Fibroblast of skin of back (primary cell): ENCODE data around the gene FAM171A1.
"Not testable (repeated sequence)": the region's sequence is repeated elsewhere in the genome, so short reads cannot be mapped to it uniquely, and the experiment has no call there.

ENCODE experiments used
- DNase-seq: peaks from one replicate; pipeline ENCODE4 v3.0.0-alpha.2; 2013

FAM171A1 gene

DNA sequence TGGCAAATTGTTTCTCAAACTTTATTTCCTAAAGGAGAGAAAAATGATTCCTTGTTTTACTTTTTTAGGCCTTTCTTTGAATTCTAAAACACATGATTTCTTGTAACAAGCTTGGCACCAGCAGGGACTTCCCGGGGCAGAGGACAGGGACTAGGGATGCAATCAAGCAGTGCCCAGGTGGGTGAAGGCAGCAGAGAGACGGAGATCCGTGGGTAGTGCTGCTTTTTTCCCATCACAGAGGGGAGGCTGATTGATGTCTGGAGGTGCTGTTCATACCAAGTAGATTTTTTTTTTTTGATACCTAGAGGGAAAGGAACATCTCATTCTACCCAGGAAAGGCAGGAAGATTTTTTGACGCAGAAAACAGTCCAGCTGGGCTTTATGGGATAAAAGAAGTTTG is 91.9 kb downstream of the FAM171A1 start:
- no peak for DNase-seq

DNA sequence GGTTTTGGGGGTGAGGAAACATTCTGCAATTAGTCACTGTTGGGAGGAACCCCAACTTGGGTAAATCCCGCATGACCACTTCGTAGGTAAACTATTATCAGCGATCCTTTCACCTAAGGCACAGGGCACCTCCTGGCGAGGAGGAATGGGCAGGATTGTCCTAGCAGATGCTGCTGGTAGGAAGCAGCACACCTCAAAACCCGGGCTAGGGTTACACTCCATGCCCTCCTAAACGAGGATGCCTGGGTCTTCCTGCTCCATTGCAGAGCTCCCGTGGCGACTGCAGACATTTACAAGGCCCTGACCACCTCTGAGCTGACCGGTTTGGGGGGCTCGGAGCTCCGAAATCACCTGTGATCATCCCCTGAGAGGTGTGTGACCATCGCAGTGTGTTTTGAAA is 92.3 kb downstream of the FAM171A1 start:
- no peak for DNase-seq

DNA sequence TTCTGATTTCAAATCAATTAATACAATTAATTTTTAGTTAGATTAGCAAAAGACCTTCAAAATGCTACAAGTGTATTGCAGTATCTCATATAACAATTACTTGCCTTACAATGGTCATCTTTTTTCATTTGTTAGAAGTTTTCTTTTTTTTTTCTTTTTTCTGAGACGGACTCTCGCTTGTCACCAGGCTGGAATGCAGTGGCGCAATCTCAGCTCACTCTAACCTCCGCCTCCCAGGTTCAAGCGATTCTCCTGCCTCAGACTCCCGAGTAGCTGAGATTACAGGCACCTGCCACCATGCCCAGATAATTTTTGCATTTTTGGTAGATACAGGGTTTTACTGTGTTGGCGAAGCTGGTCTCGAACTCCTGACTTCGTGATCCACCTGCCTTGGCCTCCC is 95.0 kb downstream of the FAM171A1 start:
- not testable (repeated sequence) for DNase-seq

DNA sequence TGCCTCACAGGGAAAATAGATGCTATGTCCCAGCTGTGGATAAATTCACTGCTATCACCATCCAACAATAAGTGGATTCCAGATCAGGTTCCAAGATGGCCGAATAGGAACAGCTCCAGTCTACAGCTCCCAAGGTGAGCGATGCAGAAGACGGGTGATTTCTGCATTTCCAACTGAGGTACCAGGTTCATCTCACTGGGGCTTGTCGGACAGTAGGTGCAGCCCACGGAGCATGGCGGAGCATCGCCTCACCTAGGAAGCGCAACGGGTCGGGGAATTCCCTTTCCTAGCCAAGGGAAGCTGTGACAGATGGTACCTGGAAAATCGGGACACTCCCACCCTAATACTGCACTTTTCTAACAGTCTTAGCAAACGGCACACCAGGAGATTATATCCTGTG is 101.3 kb downstream of the FAM171A1 start:
- DNase-seq = not testable (repeated sequence)

DNA sequence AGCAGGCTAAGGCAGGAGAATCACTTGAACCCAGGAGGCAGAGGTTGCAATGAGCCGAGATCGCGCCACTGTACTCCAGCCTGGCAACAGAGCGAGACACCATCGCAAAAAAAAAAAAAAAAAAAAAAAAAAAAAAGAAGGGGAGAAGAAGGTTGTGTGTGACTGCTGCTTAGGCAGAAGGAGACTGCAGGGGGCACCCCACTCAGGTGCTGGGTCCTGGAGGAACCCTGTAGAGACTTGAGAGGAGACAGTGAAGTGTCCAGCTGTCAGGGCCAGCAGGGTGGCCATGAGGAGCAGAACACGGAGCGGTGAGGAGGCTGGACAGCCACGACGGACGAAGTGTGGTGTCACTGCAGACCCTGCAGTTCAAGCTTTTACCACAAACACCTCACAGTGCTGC is 103.6 kb downstream of the FAM171A1 start:
- no peak for DNase-seq

DNA sequence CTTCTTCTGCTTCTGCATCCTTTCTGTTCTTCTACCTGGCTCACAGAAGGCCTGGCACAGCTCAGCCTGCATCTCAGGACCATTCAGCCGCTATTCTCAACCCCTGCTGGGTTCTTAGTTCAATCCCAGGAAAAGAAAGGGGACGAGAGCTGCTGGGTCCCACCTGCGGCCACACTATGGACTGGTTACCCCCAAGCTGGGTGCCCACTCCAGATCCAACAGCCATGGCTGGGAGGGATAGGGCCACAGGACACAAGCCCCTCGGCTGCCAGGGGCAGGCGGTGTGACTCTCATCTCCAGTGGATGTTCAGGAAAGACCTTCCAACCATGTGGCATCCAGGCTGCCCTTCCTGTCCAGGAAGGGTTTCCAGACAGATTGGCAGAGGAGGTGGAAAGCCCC is 105.0 kb downstream of the FAM171A1 start:
- DNase-seq = no peak

DNA sequence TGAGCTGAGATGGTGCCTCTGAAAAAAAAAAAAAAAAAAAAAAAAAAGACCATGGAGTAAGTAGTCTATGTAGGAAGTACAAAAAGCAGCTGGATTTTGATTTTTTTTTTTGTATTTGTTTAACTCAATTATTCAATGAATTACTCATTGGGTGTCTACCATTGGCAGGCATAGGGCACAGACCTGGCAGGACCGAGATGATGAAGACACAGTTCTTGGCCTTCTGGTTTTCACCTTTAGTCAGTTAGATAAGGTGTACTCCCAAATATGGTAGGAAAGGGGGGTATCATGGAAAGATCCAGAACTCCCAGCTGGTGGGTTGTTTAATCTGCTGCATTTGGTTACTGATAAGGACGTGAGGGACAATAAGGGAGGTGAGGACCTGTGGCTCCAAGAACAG is 105.5 kb downstream of the FAM171A1 start:
- no peak for DNase-seq

DNA sequence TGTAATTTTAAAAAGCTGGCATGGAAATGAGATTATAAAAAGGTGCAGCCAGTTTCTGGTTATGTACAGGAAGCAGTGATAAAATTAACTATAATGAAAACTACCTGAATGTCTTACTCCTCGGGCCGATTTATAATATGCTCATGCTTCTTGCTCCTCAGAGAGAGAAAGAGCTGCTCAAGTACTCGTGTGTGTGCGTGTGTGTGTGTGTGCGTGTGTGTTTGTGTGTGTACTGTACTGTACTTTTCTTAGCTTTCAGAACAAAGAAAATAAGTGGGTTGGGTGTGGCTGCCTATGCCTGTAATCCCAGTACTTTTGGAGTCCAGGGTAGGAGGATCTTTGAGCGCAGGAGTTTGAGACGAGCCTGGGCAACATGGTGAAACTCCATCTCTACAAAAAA is 106.0 kb downstream of the FAM171A1 start:
- no peak for DNase-seq

DNA sequence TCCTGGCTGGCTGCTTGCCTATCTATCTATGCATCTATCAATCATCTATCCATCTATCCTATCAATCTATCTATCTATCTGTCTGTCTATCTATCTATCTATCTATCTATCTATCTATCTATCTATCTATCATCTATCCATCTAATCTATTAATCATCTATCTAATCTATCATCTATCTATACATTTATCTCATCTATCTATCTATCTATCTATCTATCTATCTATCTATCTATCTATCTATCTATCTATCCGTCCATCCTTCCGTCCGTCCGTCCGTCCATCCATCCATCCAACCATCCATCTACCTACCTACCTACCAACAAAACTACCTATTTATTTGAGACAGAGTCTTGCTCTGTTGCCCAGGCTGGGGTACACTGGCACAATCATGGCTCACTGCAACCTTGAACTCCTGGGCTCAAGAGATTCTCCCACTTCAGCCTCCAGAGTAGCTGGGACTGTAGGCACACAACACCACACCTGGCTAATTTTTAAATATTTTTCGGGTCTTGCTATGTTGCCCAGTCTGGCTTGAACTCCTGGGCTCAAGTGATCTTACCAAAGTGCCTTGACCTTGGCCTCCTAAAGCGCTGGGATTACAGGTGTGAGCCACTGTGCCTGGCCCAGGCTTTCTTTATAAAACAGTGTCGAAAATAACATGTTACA is 107.3 kb downstream of the FAM171A1 start:
- DNase-seq = no peak

DNA sequence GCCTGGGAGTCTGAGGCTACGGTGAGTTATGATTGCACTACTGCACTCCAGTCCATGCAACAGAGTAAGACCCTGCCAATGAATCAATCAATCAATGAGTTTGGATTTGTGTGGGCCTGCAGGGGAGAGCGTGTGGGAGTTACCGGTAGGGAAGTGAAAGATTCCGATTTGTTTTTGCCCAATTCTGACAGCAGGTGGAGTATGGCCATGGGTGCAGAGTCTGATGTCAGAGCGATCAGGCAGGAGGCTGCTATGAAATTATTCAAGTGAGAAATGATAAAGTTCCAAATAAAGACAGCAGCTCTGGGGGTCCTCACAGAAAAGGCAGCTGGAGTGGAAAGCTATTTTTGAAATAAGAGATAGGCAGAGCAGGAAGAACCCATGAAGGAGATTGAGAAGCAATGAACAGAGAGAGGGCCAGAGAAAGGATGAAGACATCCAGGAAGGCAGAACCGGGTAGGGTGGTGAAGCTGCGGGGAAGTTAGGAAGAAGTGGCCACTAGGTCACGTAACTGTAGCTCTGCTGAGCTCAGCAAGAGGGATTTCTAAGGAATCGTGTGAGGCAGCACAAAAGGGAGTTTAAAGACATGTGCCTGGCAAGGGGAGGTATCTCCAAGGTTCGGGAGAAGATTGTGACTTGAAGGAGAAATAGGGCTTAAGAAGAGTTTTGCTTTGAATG is 108.9 kb downstream of the FAM171A1 start:
- DNase-seq = peak; percentile 20

DNA sequence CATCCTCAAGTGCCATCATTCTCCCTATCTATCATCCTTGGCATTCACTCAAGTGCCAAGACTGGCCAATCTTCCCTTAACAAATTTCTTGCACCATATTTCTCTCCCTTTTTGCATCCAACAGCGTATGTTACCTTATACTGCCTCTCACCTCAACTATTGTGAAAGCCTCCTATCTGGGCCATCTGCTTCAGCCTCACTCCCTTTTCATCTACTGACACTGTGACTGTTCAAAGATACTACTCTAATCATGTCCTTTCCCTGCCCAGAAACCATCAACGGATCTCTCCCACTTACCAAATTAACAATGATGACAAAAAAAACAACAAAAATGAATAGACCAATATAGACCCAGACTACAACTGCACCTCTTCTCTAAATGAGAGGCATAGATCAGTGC is 112.0 kb downstream of the FAM171A1 start:
- no peak for DNase-seq

DNA sequence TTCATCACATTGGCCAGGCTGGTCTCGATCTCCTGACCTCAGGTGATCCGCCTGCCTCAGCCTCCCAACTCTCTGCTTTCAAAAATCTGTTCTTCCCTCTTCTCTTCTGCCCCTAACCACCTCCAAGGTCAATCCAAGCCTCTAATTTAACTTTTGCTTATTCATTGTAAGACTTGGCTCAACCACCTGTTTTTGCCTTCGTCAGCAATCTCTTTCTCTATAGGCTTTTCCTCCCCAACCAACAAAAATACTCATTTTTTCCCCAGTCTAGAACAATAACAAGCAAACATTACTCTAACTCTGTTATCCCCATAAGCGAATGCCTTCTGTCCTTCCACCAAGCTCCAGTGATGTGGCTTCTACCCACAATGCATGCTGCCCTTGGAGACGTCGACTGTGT is 112.8 kb downstream of the FAM171A1 start:
- no peak for DNase-seq

DNA sequence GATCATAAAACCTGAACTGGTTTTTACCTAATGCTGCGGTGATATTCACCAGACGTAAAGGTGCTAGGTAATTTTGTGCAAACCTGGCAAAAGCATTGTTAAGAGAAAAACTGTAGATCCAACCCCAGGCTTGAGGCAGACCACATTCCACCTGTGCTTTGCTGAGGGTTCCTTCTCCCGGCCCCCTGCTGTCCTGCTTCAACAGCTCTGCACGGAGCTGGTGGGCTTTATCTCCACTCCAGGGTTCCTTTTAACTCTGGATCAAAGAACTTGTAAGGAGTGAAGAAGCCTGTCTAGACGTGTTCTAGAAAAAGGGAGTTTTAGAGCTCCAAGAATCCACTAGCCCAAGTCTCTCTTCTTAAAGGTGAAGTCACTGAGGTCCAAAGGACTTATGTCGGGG is 115.1 kb downstream of the FAM171A1 start:
- no peak for DNase-seq

DNA sequence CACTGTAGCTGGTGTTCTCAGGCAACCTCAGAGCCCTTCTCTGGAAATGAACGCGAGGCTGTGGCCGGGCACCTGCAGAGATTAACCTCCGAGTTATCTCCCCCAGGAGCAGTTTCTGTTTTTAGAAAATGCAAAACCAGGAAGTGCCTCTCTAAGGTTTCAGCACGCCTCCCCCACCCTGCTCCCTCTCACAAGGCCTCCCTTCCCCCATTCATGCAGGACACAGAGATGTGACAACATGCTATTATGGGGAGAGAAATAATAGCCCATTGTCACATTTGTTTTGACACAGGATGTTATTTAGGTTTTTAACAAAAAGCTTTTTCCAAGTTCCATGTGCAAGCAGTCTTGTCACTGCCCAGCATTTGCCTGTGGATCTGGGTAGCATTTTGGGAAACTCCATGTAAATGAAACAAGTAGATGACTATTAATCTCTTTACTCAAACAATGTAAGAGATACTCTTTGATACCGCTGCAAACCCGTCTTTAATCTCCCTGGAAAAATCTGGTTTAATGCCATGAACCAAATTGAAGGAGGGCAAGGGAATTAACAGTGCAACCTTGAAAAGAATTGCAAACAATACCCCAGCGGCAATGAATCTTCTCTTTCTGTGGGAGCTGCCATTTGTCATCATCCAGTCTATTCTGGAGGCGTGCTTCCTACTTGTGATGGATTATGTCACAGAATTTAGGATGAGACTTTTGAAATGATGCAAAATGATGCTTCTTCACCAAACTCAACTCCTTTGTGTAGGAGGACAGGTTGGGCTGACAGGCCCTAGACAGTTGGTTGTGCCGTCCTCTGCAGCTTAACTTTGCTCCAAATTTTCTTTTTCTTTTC is 116.1 kb downstream of the FAM171A1 start:
- DNase-seq = no peak

DNA sequence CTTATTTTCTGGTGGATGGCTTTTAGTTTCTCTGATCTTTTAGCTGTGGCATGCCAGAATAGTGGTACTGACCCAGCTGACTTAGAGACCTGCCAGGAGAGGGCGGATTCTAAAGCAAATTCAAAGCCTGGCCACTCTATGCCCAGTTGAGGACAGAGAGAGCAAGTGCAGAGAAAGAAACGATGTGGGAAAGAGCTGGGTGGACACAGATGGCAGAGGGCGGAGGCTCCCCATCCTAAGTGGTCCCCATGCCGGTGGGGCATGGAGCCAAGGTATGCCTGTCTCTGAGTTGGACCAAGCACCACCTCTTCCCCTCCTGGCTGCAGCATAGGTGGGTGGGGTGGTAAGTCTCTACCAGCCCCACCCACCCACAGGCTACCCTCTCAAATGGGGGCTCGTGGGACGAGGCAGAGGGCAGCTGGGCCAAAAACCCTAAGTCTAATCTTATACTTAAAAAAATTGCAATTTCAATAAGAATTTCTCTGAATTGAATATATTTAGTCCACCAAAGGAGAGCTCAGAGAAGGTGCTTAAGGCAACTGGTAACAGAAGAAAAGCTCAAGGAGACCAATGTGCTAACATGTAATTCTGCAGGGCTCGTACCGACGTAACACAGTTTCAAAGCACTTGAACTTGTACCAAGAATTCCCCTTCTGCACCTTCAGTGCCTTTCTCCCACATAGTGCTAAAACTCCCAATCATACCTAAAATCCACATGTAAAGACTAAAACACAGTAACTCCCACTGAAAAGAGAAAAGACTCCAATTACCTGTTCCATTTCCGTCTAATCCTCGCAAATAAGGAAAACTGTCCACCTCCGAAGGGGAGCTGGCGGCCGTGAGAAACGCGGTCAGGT is 116.9 kb downstream of the FAM171A1 start:
- no peak for DNase-seq

DNA sequence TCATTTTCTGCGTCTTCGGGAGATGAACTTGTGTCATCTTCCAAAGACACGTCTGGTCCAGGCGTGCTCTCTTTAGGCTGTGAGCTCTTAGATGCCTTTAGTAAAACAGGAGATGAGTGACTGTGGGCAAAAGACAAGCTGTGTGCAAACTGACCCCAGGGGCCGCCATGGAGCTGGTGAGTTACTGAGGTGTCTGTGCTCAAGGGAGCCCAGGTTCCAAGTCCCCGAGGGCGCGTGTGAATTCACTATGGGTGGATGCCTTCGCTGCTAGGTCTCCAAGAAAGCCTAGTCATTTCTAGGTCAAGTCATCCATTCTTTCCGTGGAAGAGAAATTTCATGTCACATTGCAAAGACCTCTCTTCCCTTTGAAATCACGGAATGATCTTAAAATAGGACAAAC is 118.7 kb downstream of the FAM171A1 start:
- no peak for DNase-seq

DNA sequence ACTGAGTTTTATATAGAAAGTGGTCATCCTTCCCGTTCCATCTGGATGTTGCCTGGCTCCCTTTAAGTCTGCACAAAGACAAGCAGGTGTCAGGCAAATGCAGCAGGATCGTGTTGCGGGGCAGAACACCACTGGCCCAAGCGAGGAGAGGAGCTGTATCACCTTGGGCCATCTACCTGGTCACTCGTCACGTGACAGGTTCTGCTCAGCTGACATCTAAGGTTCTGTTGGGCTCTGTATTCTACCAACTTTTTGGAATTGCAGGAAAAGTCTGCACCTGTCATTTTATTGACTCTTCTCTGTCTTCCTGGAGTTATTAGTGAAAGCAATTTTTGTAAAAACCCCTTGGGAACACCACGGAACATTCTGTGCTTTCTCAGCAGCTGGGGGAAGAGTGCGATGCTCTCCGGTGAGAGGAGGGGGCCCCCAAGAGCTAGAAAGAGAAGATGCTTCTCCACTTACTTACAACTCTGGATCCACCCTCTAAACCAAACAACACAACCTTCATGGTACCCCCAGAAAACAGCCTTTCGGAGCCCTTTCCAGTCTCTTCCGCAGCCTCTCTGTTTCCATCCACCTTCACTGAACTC is 119.2 kb downstream of the FAM171A1 start:
- no peak for DNase-seq

DNA sequence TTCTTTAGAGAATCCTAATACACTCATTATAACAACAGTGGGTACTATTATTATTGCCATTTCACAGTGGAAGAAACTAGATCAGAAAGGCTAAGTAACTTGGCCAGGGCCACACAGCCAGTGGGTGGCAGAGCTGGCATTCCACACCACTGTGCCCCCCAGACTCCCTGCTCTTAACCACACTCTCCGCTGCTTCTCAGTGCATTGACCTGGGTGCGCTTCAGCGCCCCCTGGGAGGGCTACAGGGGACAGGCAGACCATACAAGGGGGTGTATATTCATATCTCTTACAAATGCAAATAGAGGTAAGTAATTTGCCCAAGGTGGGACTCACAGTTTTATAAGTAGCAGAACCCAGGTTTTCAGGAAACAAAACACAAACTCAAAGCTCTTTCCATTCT is 125.6 kb downstream of the FAM171A1 start:
- peak; percentile 8 for DNase-seq

DNA sequence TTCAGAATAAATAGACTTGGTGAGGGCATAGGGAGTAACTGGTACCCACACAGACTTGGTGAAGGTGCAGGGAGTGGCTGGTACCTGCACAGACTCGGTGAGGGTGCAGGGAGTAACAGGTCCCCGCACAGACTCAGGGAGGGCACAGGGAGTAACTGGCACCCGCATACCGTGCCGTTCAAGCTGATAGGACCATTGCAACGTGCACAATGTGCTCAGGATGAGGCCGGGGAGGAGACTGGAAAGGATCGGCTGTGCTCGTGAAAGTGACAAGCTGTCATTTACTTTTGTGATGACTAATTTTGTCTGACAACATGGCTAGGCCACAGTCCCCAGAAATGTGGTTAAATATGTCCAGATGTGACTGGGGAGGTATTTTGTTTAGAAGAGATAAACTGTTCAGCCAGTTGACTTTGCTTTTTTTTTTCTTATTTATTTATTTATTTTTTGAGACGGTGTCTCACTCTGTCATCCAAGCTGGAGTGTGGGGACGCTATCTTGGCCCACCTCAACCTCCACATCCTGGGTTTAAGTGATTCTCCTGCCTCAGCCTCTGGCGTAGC is 126.4 kb downstream of the FAM171A1 start:
- no peak for DNase-seq

DNA sequence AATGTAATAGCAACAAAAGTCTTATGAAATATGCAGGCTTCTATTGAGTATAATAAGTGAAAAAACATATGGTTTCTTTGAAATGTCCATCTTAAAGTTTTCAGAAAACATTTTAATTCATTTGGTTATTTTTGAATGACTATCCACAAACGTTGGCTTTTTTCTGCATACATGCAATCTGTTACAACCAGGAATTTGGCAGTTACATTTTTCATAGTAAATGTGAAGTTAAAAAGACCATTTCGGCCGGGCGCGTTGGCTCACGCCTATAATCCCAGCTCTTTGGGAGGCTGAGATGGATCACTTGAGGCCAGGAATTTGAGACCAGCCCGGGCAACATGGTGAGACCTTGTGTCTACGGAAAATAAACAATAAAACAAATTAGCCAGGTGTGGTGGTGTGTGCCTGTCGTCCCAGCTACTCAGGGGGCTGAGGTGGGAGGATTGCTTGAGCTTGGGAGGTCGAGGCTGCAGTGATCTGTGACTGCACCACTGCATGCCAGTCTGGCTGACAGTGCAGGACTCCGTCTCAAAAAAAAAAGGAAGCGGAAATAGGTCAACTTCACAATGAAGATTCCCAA is 128.7 kb downstream of the FAM171A1 start:
- no peak for DNase-seq

DNA sequence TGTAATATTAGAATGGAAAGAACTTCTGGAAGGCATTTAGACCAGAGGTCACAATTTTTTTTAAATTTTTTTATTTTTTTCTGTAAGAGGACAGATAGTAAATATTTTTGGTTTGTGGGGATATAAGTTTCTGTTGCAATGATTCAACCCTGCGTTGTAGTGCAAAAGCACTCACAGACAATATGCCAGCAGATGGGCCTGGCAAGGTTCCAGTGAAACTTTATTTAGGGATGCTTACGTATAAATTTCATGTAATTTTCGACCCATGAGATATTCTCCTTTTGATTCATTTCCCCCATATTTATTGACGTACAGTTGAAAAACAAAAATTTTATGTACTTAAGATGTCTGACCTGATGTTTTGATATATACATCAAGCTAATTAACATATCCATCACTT is 129.8 kb downstream of the FAM171A1 start:
- DNase-seq = no peak
